ENCODE measurements around the gene PDS5A.
"Not testable (repeated sequence)": the region's sequence is repeated elsewhere in the genome, so short reads cannot be mapped to it uniquely, and the experiment has no call there.

PDS5A gene

GRCh38 chr4:39821951-39822350, 155.8 kb downstream of the PDS5A start:
- no peak for DNase-seq

- DNase-seq = no peak
These were observed 157.5 kb downstream of the PDS5A start for GRCh38 chr4:39820186-39820585.

- no peak for DNase-seq
These were observed 159.1 kb downstream of the PDS5A start for GRCh38 chr4:39818646-39819045.

- no peak for DNase-seq
These were observed 163.1 kb downstream of the PDS5A start for GRCh38 chr4:39814403-39815185.

- DNase-seq = not testable (repeated sequence)
These were observed 163.9 kb downstream of the PDS5A start for GRCh38 chr4:39813761-39814160.

- not testable (repeated sequence) for DNase-seq
These were observed 164.7 kb downstream of the PDS5A start for GRCh38 chr4:39813033-39813432.

GRCh38 chr4:39812500-39812899, 165.2 kb downstream of the PDS5A start:
- DNase-seq = no peak

GRCh38 chr4:39808231-39808749, 169.4 kb downstream of the PDS5A start:
- DNase-seq = no peak

- DNase-seq = no peak
These were observed 175.7 kb downstream of the PDS5A start for GRCh38 chr4:39802005-39802404.

- not testable (repeated sequence) for DNase-seq
These were observed 184.7 kb downstream of the PDS5A start for GRCh38 chr4:39792976-39793375.

GRCh38 chr4:39792529-39792928, 185.2 kb downstream of the PDS5A start:
- DNase-seq = no peak

GRCh38 chr4:39792128-39792527, 185.6 kb downstream of the PDS5A start:
- no peak for DNase-seq

- no peak for DNase-seq
These were observed 190.9 kb downstream of the PDS5A start for GRCh38 chr4:39786838-39787237.

GRCh38 chr4:39785083-39785482, 192.6 kb downstream of the PDS5A start:
- DNase-seq = no peak

GRCh38 chr4:39781988-39782387, 195.7 kb downstream of the PDS5A start:
- DNase-seq = not testable (repeated sequence)
